Measurements from ENCODE around the gene DSCAML1. TPM values are rescaled to one million over a fixed set of nuclear protein-coding genes. Genes with fewer than 3 reads are reported as not detected.
"Not testable (repeated sequence)": the region's sequence is repeated elsewhere in the genome, so short reads cannot be mapped to it uniquely, and the experiment has no call there.

DSCAML1 gene
- total RNA-seq, 1 experiment from 2014 or later, result not detected

DNA sequence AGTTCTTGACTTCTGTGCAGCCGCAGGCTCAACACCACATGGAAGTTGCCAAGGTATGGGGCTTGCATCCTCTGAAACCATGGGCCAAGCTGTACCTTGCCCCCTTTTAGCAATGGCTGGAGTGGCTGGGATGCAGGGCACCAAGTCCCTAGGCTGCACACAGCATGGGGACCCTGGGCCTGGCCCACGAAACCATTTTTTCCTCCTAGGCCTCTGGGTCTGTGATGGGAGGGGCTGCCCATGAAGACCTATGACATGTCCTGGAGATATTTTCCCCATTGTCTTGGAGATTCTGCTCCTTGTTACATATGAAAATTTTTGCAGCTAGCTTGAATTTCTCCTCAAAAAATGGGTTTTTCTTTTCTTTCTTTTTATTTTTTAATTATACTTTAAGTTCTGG is 398.4 kb downstream of the DSCAML1 start:
- not testable (repeated sequence) for DNase-seq (ENCODE audit: extremely low read depth, low read depth)

DNA sequence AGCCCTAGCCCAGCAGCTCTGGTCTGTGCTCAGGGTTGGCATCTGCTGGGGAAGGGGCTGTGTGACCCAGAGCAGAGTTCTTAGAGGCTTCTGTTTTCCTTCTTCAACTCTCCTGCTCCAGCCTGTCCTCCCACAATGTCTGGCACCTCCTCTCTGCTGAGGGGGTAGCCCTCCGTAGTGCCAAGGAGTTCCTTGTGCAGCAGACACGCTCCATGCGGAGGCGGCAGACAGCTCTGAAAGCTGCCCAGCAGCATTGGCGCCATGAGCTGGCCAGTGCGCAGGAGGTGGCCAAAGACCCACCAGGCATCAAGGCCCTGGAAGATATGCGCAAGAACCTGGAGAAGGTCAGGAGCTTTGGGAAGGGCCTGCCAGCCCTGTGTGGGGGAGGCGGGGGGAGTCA is 400.0 kb downstream of the DSCAML1 start:
- DNase-seq (ENCODE audit: extremely low read depth, low read depth), result no peak

DNA sequence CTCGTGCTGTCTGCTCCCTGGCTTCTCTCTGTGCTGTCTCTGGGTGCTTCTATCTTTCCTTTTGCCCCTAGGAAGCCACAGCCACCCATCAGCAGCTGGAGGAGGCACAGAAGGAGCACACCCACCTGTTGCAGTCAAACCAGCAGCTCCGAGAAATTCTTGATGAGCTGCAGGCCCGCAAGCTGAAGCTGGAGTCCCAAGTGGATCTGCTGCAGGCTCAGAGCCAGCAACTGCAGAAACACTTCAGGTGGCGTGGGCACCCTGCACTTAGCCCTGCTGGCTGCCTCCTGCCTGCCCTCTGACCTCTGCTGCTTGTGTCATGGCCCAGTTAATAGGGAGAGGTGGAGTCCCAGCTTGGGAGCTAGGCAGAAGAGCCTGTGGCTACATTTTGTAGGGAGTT is 401.5 kb downstream of the DSCAML1 start:
- no peak for DNase-seq (ENCODE audit: extremely low read depth, low read depth)

DNA sequence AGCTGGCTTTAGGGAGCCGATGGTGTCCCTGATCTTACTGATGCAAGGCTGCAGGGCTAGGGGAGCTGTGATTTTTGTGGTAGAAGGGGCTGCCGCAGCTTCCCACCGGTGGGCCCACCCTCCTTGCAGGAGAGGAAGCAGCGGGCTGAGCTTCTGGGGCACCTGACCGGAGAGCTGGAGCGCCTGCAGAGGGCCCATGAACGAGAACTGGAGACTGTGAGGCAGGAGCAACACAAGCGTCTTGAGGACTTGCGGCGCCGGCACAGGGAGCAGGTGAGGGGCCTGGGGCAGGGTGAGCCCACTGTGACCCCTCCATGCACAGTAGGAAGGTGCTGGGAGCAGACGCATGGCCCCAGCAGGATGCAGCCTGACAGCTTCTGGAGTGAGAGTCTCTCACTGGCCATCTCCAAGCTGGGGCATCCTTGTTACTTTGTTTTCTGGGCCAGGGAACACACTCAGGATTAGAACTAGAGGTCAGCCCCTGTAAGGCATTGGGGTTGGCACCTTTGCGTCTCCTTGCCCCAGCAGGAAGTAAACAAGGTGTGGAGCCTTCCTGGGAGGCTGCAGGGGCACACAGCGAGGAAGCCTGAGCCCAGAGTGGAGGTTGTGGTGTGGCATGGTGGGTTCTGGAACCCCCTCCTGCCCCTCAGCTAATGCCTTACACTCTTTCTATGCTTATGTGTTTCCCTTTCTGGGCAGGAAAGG is 402.6 kb downstream of the DSCAML1 start:
- no peak for DNase-seq (ENCODE audit: extremely low read depth, low read depth)

DNA sequence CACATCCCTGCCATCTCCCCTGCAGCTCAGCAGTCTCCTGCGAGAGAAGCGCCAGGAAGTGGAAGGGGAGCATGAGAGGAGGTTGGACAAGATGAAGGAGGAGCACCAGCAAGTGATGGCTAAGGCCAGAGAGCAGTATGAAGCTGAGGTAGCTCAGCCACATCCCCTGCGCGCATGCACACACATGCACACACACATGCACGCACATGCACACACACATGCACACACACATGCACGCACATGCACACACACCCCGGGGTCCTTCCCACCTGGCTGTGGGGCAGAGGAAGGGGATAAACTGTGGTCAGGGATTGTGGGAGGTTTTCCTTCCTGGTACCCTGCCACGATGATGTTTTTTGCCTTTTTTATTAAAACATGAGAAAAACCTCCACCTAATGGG is 404.0 kb downstream of the DSCAML1 start:
- DNase-seq (ENCODE audit: extremely low read depth, low read depth), result no peak

DNA sequence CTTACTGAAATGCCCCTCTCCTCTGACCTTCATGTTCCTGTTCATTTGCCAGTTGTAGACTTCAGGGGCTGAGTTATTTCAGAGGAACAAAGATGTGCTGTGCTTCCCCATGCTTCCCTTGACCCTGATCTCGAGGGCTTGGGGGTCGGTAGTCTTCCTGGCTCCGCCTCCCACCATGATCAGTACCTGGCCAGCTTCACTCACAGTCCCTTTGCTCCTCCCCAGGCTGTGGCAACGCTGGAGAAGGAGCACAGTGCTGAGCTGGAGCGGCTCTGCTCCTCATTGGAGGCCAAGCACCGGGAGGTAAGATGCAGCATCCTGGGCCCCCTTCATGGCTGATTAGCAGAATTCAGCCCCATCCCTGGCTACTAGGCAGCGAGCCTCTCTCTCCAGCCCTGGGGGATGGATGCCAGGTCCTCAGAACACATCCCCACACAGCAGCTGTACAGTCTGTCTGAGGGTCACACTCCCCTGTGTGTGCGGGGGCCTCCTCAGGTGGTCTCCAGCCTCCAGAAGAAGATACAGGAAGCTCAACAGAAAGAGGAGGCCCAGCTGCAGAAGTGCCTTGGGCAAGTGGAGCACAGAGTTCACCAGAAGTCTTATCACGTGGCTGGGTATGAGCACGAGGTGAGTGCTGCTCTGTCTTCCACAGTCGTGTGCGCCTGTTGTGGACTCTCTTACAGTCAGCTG is 404.9 kb downstream of the DSCAML1 start:
- no peak for DNase-seq (ENCODE audit: extremely low read depth, low read depth)

DNA sequence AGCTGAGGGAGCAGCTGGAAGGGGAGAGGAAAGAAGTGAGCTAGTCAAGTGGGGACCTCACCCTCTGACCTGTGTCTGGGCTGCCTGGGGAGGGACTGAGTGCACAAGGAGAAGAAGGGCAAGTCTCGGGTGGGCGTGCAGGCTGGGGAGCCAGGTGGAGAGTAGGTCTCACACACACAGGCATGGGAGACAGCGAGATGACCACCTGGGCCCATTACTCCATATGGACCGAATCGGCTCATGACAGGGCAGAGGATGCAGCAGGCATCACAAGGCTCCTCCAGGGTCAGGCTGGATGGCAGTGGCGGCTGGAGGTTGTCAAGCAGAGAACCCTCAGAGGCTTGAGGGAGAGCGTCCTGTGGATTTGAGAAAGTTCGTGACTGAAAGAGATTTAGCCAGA is 405.8 kb downstream of the DSCAML1 start:
- no peak for DNase-seq (ENCODE audit: extremely low read depth, low read depth)

DNA sequence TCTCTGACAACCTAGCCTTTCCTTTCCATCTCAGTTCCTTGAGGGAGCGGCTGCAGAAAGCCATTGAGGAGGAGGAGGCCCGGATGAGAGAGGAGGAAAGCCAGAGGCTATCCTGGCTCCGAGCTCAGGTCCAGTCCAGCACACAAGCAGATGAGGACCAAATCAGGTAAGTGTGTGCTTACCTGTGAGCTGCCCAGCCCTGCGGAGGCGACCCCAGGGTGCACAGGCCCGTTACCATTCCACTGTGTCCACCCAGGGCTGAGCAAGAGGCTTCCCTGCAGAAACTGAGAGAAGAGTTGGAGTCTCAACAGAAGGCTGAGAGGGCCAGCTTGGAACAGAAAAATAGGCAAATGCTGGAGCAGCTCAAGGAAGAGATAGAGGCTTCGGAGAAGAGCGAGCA is 406.3 kb downstream of the DSCAML1 start:
- DNase-seq (ENCODE audit: extremely low read depth, low read depth), result no peak

DNA sequence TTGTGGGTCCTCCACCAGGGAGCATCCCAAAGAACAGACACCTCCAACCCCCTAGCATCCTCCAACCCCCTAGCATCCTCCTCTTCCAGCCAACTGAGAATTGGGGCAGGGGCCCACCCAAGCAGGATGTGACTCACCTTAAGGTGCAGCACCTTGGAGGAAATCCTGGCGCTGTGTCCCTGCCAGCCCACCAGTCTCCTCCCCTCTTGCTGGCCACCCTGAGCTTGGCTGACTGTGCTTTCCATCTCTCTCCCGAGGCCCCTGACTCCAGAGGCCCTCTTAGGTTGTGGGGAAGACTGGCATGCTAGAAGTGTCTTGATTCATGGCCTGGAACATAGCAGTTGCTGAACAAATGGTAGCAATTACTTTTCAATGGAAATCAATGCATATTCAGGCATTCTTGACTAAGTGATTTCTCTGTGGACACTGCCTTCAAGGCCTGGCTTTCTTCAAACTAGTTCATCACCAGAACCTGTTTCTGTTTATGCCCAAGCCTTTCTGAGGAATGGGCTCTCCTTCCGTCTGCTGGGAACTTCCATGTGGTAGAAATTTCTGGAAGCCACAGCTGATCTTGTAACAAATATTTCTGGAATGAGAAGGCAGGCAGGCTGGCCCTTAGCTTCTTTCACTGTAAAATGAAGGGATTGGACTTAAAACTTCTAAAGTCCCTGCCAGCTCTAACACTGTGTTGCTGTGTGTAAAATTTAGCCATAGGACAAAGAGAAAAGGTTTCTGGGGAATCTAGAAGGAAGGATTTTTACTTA is 408.8 kb downstream of the DSCAML1 start:
- no peak for DNase-seq (ENCODE audit: extremely low read depth, low read depth)

DNA sequence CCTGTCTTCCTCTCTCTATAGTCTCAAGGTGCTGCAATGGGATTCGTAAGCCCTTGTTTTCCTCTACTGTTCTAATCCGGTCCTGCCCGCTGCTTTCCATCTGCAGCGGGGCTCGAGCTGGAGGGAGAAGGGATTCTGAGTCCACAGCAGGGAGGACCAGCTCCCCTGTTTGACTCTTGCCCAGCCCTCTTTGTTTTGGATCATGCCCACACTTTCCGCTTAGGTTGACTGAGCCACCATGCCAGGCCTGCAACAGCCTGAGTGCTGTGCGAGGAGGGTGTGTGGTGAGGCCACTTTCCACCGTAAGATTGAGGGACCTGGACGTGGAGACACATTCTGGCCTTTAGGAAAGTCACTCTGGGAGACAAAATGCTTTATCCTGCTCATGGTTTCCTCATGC is 411.1 kb downstream of the DSCAML1 start:
- no peak for DNase-seq (ENCODE audit: extremely low read depth, low read depth)

DNA sequence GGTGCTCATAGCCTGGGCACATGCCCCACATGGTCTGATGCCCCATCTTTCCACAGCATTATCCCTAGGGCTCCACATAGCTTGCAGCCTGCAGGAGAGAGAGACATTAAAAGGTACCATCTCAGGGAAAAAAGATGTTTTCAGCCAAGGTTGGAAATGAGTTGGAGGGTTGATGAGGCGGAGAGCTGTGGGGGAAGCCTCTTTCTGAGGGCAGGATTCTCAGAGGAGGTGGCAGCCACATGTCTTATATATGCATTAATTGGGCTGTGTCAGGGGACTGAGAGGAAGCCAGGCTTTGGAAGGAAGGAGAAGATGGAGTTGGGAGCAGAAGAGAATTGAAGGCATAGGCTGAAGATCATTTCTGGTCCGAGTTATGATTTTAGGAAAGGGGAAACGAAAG is 411.5 kb downstream of the DSCAML1 start:
- DNase-seq (ENCODE audit: extremely low read depth, low read depth), result no peak

DNA sequence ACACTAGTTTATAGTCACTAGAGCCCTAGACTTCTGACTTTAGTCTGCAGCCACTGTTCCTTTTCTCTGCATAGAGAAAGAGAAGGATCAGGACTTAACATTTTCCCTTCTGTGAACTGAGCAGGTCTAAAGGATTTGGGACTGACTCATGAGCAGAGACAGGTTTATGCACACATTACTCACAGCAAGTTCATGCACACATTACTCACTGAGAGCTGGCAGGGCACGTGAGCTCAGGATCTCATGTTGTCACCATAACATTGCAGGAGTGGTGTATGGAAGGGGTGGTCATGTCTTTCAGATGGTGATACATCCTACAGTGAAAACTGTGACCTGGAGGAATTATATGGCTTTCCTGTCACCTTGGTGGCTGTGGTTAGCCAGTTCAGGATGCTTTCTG is 413.0 kb downstream of the DSCAML1 start:
- no peak for DNase-seq (ENCODE audit: extremely low read depth, low read depth)

DNA sequence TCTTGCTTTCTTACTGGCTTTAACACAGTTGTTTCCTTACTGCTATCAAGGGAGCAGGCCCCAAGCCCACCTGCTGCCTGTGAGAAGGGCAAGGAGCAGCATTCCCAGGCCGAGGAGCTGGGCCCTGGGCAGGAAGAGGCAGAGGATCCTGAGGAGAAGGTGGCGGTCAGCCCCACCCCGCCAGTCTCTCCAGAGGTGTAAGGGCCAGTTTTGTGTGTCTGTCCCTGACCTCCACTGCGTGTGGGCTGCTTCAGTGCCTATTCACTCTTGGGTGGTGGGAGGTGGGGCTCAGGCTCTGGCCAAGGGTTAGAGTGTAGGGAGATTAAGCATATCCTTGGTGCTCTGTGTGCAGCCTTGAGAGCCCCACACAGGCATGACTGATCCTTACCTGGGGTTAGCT is 414.3 kb downstream of the DSCAML1 start:
- DNase-seq (ENCODE audit: extremely low read depth, low read depth), result no peak

DNA sequence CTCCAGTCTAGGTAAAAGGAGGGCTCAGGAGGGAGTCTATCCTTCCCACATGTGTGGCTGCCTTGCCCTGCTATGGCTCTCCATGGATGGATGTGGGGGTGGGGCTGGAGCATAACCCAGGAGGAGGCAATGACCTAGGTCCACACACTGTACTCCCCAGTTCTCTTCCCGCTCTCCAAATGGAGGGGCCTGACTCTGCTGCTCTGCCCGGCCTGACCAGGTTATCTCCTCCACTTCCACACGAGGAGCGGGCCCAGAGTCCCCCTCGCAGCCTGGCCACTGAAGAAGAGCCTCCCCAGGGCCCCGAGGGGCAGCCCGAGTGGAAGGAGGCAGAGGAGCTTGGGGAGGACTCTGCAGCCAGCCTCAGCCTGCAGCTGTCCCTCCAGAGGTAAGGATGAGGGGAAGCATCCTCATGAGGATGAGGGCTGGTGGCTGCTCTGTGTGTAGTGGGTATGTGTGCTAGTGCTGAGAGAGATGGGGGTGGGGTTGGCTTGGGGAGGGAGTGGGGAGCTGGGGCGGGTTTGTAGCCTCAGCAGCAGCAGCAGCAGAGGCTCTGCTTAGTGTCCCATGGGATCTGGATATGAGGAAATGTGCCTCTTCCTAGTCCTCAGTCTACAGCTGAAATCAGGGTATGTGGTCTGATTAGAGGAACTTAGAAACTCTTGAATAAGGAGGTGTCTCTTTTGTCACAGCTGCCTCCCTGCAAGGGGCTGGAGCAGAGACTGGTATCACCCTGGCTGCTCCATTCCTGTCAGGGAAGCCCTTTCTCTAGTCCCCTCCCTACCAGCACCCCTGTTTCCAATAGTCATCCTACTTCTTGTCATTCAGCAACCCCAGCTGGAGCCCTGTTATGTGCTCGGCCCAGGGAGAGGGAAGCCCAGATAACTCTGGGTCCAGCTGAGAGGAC is 415.3 kb downstream of the DSCAML1 start:
- no peak for DNase-seq (ENCODE audit: extremely low read depth, low read depth)

DNA sequence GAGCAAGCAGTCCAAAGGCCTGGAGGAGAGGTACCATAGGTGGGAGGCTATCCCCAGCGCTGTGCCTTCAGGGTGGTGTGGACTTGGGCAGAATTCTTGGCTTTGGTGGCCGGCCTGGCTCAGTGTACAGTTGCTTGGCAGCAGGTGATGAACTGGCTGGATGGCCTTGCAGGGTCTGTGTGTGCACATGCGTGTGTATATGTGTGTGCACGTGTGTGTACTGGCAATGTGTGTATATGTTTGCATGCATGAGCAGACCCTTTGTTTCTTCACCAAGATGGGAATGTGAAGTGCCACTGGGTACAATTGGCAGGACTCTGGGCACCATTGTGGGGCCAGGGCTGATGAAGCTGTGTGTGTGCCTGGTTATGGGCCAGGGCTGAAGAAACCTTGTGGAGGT is 416.3 kb downstream of the DSCAML1 start:
- no peak for DNase-seq (ENCODE audit: extremely low read depth, low read depth)

DNA sequence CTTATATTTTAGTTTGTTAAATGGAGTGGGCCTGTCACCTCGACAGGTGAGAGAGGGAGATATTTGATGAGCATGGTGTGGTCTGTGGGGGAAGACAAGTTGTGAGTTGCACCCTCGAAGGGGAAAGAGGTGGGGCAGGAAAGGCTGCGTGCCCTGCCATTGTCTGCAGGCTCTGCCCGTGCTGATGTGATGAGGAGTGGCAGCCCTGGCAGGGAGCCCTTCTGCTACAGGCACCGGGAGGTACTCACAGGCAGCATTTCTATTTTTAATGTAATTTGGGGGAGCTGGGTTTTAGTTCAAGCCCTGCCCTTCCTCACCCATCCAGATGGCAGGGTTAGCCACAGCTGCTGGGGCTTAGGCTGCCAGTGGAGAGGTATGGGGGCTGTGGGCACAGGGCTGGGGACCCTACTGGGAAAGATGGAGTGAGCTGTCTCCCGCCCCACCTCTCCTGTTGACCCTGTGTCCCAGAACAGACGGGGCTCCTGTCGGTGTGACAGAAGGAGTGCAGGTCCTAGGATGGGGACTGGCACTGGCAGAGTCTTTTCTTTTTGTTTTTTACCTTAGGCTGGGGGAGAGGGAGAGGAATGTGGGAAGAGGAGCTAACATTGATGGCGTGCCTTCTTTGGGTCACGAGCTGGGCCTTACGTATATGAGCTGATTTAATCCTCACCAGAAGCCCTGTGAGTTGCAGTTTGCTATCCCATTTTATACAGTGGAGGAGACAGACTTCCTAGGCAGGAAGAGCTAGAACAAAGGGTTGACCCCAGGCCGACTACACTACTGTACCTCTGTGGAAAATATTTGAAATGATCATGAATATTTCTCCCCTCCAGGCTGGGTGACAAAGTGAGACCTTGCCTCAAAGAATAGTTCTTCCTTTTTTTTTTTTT is 417.8 kb downstream of the DSCAML1 start:
- no peak for DNase-seq (ENCODE audit: extremely low read depth, low read depth)

All from NCI-H460 (cell line).